Retinal pigment epithelial cell (primary cell): ENCODE measurements around the gene LIMS2.

ENCODE experiments used
- DNase-seq: peaks from one replicate; pipeline ENCODE4 v3.0.0-alpha.2; 2010; ENCODE audit warnings: low read depth
- H3K4me3 ChIP-seq: 2 replicates; pipeline ENCODE4 v1.5.1; 2011; ENCODE audit warnings: mild to moderate bottlenecking, low read length, control low read depth, moderate library complexity
- CTCF ChIP-seq: conservative IDR thresholded peaks from 2 replicates; pipeline ENCODE4 v1.5.1; 2011; ENCODE audit warnings: low read depth, low read length, control low read depth, inconsistent platforms

The LIMS2 gene

DNA sequence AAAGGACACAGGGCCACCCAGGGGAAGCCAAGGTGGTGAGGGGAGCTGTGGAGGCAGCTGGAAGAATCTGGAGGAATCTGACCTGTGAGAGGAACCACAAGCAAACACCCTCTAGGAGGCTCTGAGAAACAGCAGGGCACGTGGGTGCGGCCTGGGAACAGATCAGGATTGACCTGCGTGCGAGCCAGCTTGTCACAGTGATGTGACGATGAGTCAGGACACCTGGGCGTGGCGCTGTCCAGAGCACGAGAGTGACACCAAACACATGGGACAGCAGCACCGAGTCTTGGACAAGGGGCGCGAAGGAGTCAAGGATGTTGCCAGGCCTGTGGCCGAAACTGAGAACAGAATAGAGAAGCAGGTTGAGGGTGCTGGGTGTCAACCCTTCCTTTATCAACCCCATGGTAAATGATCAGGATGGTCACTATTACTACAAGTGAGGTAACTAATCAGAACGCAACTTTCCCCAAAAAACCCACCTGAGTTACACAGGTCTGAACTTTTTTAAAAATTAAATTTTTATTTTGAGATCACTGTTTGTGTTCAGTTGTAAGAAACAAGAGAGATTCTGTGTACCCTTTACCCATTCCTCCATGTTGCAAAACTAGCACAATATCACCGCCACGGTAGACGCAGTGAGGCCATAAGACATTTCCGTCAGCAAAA, 25.3 kb upstream of the LIMS2 start:
- peak overlapping the region; percentile 77 for H3K4me3 ChIP-seq
- no peak for DNase-seq
- TF ChIP-seq CTCF: peak; percentile 2

GRCh38 chr2:127698553-127699355, 23.4 kb upstream of the LIMS2 start:
- H3K4me3 ChIP-seq: no peak overlapping the region
- no peak for TF ChIP-seq CTCF
- DNase-seq: no peak

DNA sequence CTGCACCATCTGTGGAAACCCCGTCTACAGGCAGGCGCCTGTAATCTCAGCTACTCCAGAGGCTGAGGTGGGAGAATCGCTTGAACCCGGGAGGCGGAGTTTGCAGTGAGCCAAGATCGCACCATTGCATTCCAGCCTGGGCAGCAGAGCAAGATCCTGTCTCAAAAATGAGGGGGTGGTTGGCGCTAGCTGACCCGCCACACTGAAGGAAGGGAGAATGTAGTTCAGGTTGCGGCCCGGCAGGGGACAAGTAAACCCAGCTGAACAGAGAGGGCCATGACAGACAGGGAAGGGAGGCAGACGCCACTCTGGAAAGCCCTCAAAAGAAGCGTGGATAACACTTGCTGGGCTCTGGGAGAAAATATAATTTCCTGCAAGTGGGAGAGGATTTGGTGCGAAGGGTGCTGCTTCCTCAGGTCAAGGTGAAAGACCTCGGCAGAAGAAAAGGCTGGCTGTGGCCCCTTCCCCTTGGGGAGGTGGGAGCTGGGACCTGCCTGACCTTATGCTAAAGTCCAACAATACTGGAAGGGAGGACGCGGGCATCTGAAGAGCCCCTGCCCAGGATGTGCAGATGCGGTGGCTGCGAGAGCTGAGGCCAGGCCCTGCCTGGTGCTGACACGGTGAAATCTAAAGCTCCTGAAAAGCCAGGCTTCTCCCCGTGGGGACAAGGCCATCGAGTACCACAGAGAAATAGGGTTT, 22.3 kb upstream of the LIMS2 start:
- DNase-seq: no peak
- H3K4me3 ChIP-seq: no peak overlapping the region
- no peak for TF ChIP-seq CTCF

GRCh38 chr2:127695491-127696472, 20.5 kb upstream of the LIMS2 start:
- H3K4me3 ChIP-seq: peak overlapping the region; percentile 19
- no peak for DNase-seq

GRCh38 chr2:127694986-127695385, 19.7 kb upstream of the LIMS2 start:
- DNase-seq: no peak
- no peak overlapping the region for H3K4me3 ChIP-seq
- no peak for TF ChIP-seq CTCF

More at GRCh38 chr2:127695491-127696472, 20.5 kb upstream of the LIMS2 start:
- TF ChIP-seq CTCF: peak; percentile 67

DNA sequence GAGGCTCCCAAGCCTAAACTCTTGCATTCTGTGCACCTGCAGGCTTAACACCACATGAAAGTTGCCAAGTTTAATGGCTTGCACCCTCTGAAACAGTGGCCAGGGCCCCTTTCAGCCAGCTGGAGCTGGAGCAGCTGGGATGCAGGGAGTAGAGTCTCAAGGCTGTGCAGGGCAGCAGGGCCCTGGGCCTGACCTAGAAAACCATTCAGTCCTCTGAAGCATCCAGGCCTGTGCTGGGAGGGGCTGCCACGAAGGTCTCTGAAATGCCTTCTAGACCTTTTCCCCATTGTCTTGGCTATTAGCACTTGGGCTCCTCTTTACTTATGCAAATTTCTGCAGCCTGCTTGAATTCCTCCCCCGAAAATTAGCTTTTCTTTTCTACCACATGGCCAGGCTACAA, 15.4 kb upstream of the LIMS2 start:
- TF ChIP-seq CTCF: no peak
- no peak for DNase-seq
- H3K4me3 ChIP-seq: no peak overlapping the region
